GM21381 (cell line): Measurements from ENCODE around the gene SEC24D.

ENCODE experiments used
- ATAC-seq: cut with Tn5 transposase; IDR thresholded peaks from one replicate; pipeline ENCODE4 v1.9.1; 2021; ENCODE audit warnings: mild to moderate bottlenecking, moderate library complexity; ENCODE audit not compliant: unreplicated experiment

SEC24D gene

GRCh38 chr4:118843237-118843636 is 7.3 kb upstream of the SEC24D start:
- no peak for ATAC-seq

DNA sequence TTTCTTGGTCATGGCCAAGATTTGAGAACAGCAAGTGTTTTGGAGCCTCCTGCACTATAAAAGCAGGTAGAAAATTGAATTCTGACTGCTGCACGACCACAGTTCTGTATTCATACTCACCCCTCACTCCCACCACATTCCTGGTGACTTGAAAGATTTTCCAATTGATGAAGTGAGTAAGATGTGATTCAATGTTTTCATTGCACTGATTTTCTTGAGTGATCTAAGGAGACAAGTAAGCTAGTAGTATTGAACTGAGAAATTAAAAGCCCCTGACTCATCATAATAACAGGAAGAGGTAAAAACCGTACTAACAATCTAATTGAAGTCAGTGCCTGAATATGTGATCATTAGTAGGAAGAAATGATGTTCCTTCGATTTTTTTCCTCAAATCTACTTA is 6.1 kb upstream of the SEC24D start:
- ATAC-seq, result no peak

DNA sequence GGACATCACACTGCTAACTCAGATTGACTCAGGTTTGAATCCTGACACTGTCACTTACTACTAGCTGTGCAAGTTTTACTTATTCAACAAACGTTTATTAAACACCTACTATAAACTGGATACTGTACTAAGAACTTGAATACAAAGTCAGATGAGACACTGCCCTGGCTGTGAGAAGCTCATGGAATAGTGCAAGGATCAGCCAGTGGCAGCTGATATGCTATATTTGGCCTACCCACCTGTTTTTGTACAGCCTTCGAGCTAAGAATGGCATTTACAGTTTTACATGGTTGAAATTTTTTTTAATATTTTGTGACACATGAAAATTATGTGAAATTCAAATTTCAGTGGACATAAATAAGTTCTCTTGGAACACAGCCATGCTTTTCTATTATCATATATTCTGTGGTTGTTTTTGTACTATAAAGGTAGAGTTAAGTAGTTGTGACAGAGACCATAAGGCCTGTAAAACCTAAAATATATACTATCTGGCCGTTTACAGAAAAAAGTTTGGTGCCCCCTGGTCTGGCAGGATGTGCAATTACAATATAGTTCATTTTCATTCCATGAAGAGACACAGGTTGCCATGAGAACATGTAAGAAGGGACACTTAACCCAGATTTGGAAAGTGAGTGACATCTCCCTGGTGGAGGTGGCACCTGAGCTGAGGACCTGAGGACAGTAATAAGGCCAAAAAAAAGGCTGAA is 3.4 kb upstream of the SEC24D start:
- no peak for ATAC-seq

GRCh38 chr4:118837121-118837507 is 1.2 kb upstream of the SEC24D start:
- no peak for ATAC-seq

DNA sequence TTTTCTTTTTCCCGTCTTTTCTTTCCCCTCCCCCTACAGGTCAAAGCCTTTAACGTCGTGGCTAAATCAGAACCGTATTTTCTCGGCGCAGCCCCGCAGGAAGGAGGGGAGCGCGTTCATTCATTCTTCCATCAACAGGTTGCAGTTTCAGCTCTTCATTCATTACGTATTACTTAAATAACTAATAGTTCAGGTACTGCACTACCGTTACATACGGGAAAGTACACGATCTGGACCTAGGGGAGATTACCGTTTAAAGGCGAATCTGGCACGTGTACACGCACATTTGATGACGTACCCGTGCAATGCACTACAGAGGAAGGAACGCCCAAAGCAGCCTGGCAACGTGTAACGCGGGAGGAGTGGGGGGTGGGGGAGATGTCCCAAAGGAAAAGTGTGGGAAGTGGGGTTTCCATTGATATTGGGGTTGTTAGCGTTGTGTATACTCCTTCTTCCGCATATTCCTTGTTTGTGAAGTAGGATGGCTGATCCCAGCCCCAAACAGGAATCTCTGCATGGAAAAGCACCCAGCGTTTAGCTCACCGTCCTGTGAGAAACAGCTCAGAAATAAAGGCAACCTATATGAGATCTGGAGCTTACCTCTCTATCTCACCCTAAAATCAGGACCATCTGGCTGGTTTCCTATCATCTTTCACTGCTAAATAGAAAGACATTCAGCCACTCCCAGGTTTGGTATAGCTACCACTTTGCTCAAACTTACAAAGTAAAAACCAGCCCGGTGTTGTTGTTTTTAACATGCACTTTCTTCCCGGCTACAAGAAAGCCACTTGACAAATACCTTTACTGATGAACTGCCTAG is 585 bp upstream of the SEC24D start:
- peak; percentile 41 for ATAC-seq

DNA sequence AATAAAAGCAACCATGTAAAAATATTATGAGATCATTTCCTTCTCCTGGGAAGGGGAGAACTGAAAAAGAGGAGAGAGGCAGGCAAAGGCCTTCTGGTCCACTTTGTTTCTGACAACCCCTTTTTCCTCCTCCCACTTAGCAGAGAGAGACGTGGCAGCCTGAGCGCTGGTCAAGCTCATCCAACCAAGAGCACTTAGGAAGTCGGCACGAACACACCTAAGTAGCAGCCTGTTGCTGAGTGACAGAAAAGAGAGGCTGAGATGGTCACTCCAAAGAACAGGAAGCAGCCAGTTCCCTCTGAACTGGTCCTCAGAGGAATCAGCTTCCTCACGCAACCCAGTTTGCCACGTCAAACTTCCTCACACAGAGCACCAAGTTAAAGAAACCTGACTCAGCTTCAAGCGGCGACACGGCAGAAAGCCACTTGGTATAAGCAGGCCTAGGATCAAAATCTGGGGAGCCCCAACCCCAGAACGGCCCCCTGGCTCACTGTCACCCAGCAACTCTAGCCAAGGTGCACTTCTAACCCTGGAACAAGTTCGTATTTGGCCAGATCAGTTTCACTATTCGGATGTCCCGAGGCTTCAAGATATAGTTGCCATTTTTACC is 861 bp downstream of the SEC24D start:
- peak; percentile 67 for ATAC-seq

- no peak for ATAC-seq
Measured at GRCh38 chr4:118834070-118834469, 1.9 kb downstream of the SEC24D start.

DNA sequence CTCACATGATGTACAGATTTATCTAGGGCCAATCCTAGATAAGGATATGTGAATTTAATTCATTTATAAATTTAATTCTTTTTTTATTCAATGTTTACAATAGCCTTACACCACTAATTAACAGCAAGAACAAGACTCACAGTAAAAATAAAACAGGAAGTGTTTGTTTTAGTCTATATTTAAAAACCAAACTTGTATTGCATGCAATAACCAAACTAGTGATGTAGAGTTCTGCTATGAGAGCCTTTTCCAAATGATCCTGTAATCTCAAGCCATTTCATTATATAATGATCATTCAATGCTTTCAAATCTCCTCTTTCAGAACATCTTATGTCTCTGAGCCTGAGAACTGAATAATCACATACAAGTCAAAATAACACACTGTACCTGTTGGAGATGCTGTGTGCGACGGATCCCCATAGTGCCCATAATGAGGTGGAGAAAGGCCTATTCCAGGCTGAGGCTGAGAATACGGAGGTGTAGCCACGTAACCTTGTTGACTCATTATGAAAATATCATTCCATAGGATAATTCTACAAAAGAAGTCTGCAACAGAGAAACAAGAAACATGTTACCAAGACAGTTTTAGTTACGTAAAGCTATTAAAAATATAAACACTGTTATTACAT is 2.6 kb downstream of the SEC24D start:
- no peak for ATAC-seq

- ATAC-seq, result no peak
Measured at GRCh38 chr4:118829107-118829506, 6.8 kb downstream of the SEC24D start.

DNA sequence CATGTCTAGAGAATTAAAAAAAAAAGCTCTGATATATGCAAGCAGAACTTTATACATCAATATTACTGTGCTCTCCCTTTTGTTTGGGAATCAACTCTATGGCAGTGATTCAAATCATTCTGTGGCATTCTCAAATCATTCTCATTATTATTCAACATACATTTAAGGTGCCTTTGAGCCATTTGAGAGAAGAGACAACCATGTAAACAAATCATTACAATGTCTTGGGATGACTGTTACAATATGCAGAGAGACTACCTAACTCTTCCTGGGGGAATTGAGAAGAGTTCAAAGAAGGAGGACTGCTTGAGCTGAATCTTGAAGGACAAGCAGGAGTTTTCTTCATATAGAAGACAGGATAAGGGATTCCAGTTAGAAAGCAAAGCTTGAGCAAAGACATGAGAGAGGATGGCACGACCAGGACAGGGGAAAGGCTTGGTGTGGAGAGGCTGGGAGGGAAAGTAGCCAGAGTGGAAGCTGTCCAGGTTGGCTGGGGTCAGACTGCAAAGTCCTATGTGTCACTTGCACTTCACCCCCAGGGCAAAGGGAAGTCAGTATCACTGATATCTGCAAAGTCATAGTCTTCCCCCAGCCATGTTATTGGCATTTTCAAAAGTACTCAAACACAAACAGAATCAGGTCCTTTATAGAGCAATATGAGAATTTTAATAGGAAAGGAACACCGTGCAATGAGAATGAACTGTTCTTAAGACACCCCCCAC is 9.0 kb downstream of the SEC24D start:
- no peak for ATAC-seq

- peak; percentile 59 for ATAC-seq
Measured at GRCh38 chr4:118825799-118826198, 10.1 kb downstream of the SEC24D start.

GRCh38 chr4:118824141-118824540 is 11.8 kb downstream of the SEC24D start:
- ATAC-seq, result no peak

DNA sequence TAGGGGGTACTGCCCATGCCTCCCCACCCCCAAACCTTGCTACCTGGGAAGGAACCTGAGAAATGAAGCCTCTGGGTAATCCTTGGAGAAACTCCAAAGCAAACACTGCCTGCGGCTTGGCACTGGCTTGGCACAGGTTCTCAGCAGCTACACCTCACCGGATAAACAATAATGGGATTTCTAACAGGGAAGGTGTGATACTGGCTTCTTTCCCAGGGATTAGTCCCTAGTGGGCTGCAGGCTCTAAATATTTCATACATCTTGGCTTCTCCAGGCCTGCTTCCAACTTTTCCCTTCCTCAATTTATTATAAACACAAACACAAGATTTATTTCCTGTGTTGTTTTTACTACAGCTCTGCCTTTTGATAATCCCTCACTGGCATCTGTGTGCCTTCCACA is 12.5 kb downstream of the SEC24D start:
- no peak for ATAC-seq

DNA sequence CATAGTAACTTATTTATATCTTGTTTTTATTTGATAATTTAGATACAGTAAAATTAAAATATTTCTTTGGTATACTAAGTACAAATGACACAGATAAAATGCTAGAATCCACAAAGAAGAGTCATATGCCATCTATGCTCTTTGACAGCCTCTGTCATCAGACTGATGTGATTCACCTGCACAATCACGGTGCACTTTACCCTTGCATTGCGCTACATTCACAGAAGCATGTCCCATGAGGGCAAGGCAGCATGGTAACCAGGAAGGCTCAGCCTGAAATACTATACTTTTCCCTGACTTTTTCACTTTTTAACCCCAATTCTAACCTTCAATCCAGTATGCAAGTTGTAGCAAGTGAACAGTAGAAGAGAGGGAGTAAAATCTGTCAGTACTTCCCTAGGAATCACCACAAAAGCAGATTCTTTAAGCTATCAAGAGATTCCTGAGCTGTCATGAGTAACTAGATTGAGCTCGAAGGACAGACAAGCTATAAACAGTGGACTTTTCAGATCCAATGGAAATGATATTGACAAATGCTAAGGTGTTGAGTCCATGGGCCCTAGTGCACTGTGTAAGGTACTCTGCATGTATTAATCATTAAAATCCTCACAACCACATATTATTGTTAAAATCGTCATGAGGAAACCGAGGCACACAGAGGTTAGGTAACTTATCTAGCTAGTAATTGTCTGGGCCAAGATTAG is 14.2 kb downstream of the SEC24D start:
- ATAC-seq, result no peak

DNA sequence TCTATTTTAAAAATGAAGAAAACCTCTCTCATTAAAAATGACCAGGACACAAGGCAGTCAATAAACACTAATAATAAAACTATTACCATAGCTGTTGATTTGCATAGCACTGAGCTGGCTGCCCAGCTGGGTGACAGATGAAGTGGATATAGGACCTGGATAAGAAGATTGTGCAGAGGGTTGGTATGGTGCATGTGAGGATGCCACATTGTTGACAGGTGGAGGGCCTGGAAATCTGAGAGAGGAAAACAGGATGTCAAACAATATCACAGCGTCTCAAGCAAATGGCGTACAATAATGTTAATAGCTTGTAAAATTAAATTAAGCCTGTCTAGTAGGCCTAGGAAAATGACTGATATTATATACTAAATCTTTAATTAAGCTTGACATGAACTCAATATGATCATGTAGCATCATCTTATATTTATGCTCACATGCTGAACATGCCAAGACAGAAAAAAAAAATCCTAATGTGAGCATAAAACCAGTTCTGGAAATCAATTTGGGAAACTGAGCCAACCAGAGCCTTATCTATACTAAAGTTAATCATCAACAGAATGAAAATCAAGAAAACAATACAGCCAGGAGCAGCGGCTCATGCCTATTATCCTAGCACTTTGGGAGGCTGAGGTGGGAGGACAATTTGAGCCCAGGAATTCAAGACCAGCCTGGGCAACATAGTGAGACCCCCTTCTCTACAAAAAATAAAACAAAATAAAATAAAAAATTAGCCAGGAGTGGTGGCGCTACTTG is 18.6 kb downstream of the SEC24D start:
- no peak for ATAC-seq

DNA sequence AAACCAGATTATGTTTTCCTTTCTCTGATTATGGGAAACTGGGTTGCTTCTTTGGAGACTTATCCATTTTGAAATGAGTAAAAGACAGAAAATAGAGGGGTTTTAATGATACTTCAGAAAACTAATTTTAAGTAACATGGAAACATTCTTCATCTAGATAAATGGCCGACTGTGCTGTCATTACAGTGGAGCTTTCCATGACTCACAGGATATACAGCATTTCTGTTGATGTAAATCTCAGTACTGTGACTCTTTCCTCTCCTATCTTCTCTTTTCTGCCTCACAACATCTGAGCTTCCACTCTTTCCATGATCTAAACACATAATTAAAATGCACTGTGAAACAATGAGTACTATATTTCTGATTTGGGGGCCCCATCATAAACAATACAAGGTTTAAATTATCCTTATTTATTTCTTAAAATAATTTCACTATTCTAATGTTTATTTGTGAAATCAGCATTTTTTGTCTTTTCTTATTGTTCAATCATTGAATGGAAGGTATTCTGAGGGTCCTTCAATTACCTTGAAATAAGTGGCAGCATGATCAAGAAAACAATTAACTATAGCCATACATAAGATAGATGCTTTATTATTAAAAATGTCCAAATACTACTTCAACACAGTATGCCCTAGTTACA is 19.3 kb downstream of the SEC24D start:
- ATAC-seq, result no peak

DNA sequence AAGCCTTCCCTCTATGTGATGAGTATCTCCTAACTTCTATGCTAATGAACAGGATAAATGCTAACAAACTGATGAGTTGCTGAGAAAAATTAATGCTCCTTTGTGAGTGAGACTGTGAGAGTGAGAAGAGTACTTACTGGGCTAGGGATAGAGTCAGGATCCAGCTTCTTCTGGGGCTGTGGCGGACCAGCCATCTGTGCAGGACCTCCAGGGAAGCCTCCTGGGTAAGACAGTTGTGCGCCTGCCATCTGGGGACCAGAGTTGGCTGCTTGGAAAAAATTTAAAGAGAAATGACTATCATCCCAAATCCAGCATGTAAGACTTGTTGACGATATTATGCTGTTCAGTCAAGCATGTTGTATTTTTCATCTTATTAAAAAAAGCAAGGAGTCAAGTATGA is 21.0 kb downstream of the SEC24D start:
- ATAC-seq, result no peak

GRCh38 chr4:118814058-118814457 is 21.9 kb downstream of the SEC24D start:
- no peak for ATAC-seq

DNA sequence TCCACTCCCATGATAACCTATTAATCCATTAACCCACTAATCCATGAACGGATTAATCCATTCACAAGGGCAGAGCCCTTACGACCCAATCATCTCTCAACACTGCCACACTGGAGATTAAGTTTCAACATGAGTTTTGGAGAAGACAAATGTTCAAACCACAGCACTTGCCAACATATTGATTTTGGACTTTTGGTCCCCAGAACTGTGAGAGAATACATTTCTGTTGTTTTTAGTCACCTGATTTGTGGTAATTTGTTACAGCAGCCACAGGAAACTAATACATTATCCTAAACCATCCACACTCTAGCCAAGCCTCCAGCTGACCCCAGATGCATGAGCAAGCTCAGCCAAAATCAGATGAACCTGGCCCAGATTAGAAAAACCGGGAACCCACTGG is 22.4 kb downstream of the SEC24D start:
- ATAC-seq, result no peak
